Mesenchymal stem cell (in vitro differentiated cells and primary cell): ENCODE measurements around the gene SH3GLB2.

Experiments used
- DNase-seq: peaks from one replicate; pipeline ENCODE4 v3.0.0-alpha.2; 2013
- H2AFZ ChIP-seq: one replicate; pipeline ENCODE4 v1.6.1; 2013; ENCODE audit warnings: low read depth, mild to moderate bottlenecking, control low read depth, inconsistent platforms, low read length, moderate library complexity
- H2AK5ac ChIP-seq: 2 replicates; pipeline ENCODE4 v1.6.1; 2013; ENCODE audit warnings: low read length, moderate library complexity, mild to moderate bottlenecking, inconsistent platforms; ENCODE audit not compliant: severe bottlenecking
- H2BK120ac ChIP-seq: one replicate; pipeline ENCODE4 v1.6.1; 2013; ENCODE audit warnings: low read depth, mild to moderate bottlenecking, inconsistent platforms, low read length, moderate library complexity
- H2BK12ac ChIP-seq, 2 experiments: one replicate each; pipeline ENCODE4 v1.6.1; 2013; ENCODE audit warnings: inconsistent platforms in 2 of 2, low read length in 2 of 2, mild to moderate bottlenecking in 2 of 2, moderate library complexity in 2 of 2, control low read depth in 1 of 2
- H2BK15ac ChIP-seq: one replicate; pipeline ENCODE4 v1.6.1; 2013; ENCODE audit warnings: mild to moderate bottlenecking, low read depth, inconsistent platforms; ENCODE audit not compliant: poor library complexity, severe bottlenecking
- H2BK5ac ChIP-seq: 2 replicates; pipeline ENCODE4 v1.6.1; 2013; ENCODE audit warnings: low read depth, mild to moderate bottlenecking, low read length, control low read depth, inconsistent platforms; ENCODE audit not compliant: poor library complexity, severe bottlenecking
- H3K14ac ChIP-seq, 2 experiments: one replicate each; pipeline ENCODE4 v1.6.1; 2013; ENCODE audit warnings: inconsistent platforms in 2 of 2, low read length in 2 of 2, control low read depth in 1 of 2, mild to moderate bottlenecking in 1 of 2, moderate library complexity in 1 of 2
- H3K18ac ChIP-seq, 2 experiments: one replicate each; pipeline ENCODE4 v1.6.1; 2013; ENCODE audit warnings: inconsistent platforms in 2 of 2, low read length in 2 of 2, control low read depth in 1 of 2, low read depth in 1 of 2, mild to moderate bottlenecking in 1 of 2
- H3K23ac ChIP-seq, 2 experiments: one replicate each; pipeline ENCODE4 v1.6.1; 2013; ENCODE audit warnings: inconsistent platforms in 2 of 2, low read length in 2 of 2, mild to moderate bottlenecking in 2 of 2, moderate library complexity in 2 of 2, control low read depth in 1 of 2
- H3K27ac ChIP-seq: 2 replicates; pipeline ENCODE4 v1.5.1; 2013; ENCODE audit warnings: mild to moderate bottlenecking, moderate library complexity, low read length, control low read depth, inconsistent platforms; ENCODE audit not compliant: poor library complexity, severe bottlenecking
- H3K27me3 ChIP-seq, 2 experiments: 2 replicates each; pipeline versions ENCODE4 v1.6.1 to v1.7.0; 2013; ENCODE audit warnings: low read length in 2 of 2, mild to moderate bottlenecking in 2 of 2, moderate library complexity in 2 of 2, control low read depth in 1 of 2, inconsistent platforms in 1 of 2; ENCODE audit not compliant: control insufficient read depth in 1 of 2, insufficient read depth in 1 of 2
- H3K36me3 ChIP-seq, 2 experiments: 2 replicates each; pipeline versions ENCODE4 v1.6.1 to v1.7.0; 2013; ENCODE audit warnings: low read length in 2 of 2, control low read depth in 1 of 2, inconsistent platforms in 1 of 2, low read depth in 1 of 2, mild to moderate bottlenecking in 1 of 2; ENCODE audit not compliant: insufficient read depth in 2 of 2, control insufficient read depth in 1 of 2
- H3K4ac ChIP-seq, 2 experiments: one replicate each; pipeline ENCODE4 v1.6.1; 2013; ENCODE audit warnings: inconsistent platforms in 2 of 2, low read length in 2 of 2, mild to moderate bottlenecking in 2 of 2, moderate library complexity in 2 of 2, control low read depth in 1 of 2, low read depth in 1 of 2
- H3K4me1 ChIP-seq: 2 replicates; pipeline ENCODE4 v1.6.1; 2013; ENCODE audit warnings: low read depth, low read length, control low read depth; ENCODE audit not compliant: control insufficient read depth, insufficient read depth
- H3K4me2 ChIP-seq: 2 replicates; pipeline ENCODE4 v1.6.1; 2013; ENCODE audit warnings: low read length, mild to moderate bottlenecking, inconsistent platforms; ENCODE audit not compliant: poor library complexity, severe bottlenecking
- H3K4me3 ChIP-seq, 2 experiments: 2 replicates each; pipeline versions ENCODE4 v1.5.1 to v1.7.0; 2013; ENCODE audit warnings: low read length in 2 of 2, mild to moderate bottlenecking in 2 of 2, control low read depth in 1 of 2, low read depth in 1 of 2; ENCODE audit not compliant: insufficient read depth in 1 of 2
- H3K79me1 ChIP-seq: replicated peaks from 2 replicates; pipeline ENCODE4 v1.6.1; 2013; ENCODE audit warnings: mild to moderate bottlenecking, control low read depth, low read length, inconsistent platforms; ENCODE audit not compliant: poor library complexity, severe bottlenecking
- H3K9ac ChIP-seq: 2 replicates; pipeline ENCODE4 v1.7.0; 2013; ENCODE audit warnings: mild to moderate bottlenecking, low read length, moderate library complexity
- H3K9me3 ChIP-seq: 2 replicates; pipeline ENCODE4 v1.7.0; 2013; ENCODE audit warnings: mild to moderate bottlenecking, low read length; ENCODE audit not compliant: control insufficient read depth
- H4K8ac ChIP-seq: one replicate; pipeline ENCODE4 v1.6.1; 2013; ENCODE audit warnings: inconsistent platforms, mild to moderate bottlenecking, low read length, moderate library complexity
- H4K91ac ChIP-seq: one replicate; pipeline ENCODE4 v1.6.1; 2013; ENCODE audit warnings: mild to moderate bottlenecking, low read length, inconsistent platforms
- WGBS: methylation state at CpG from one replicate; pipeline ENCODE4 v1.1.7; 2013; ENCODE audit warnings: mixed read lengths; 5-methylcytosine and 5-hydroxymethylcytosine counted together

Gene SH3GLB2

GRCh38 chr9:129074106-129074505 lies 46.0 kb upstream of the SH3GLB2 start:
- Histone ChIP-seq H2BK5ac (no peak overlapping the region), H3K4me1 (no peaks in the 10 kb centered on the region), H3K4ac (no peak overlapping the region), H2AK5ac (no peak overlapping the region), H3K9me3 (no peaks in the 10 kb centered on the region), H3K36me3 (peaks cover under 1 to 29% of the 10 kb centered on the region in 2 experiments), H3K27ac (no peak overlapping the region), H2BK12ac (no peak overlapping the region), H3K4me2 (no peak overlapping the region), H2BK120ac (no peak overlapping the region), H2BK15ac (no peak overlapping the region), H4K91ac (no peak overlapping the region), H3K27me3 (no peaks in the 10 kb centered on the region), H3K18ac (no peak overlapping the region), H3K9ac (no peak overlapping the region), H3K79me1 (no peaks in the 10 kb centered on the region), H2AFZ (no peak overlapping the region), H3K4me3 (no peak overlapping the region), H3K23ac (no peak overlapping the region), H4K8ac (no peak overlapping the region), H3K14ac (no peak overlapping the region)
- WGBS: 81% methylated on average over 3 of the region's 3 CpGs
- no peak for DNase-seq

GRCh38 chr9:129073404-129073803 lies 45.3 kb upstream of the SH3GLB2 start:
- Histone ChIP-seq H4K91ac (no peak overlapping the region), H2BK12ac (no peak overlapping the region), H3K14ac (no peak overlapping the region), H3K18ac (no peak overlapping the region), H2BK120ac (no peak overlapping the region), H3K4me2 (no peak overlapping the region), H3K4ac (no peak overlapping the region), H3K9ac (no peak overlapping the region), H3K79me1 (no peaks in the 10 kb centered on the region), H4K8ac (no peak overlapping the region), H3K9me3 (no peaks in the 10 kb centered on the region), H3K4me3 (no peak overlapping the region), H2BK15ac (no peak overlapping the region), H3K23ac (no peak overlapping the region), H2AFZ (no peak overlapping the region), H3K36me3 (peaks cover 7 to 36% of the 10 kb centered on the region in 2 experiments), H3K4me1 (no peaks in the 10 kb centered on the region), H2AK5ac (no peak overlapping the region), H3K27ac (no peak overlapping the region), H2BK5ac (no peak overlapping the region), H3K27me3 (no peaks in the 10 kb centered on the region)
- DNase-seq: no peak
- WGBS: 94% methylated on average over 8 of the region's 8 CpGs

- Histone ChIP-seq H3K14ac (no peak overlapping the region), H3K36me3 (peaks cover 19 to 48% of the 10 kb centered on the region in 2 experiments), H3K27ac (no peak overlapping the region), H4K8ac (no peak overlapping the region), H3K9me3 (no peaks in the 10 kb centered on the region), H3K4me3 (no peak overlapping the region), H2BK120ac (no peak overlapping the region), H3K23ac (no peak overlapping the region), H2BK15ac (no peak overlapping the region), H3K18ac (no peak overlapping the region), H3K79me1 (no peaks in the 10 kb centered on the region), H4K91ac (no peak overlapping the region), H3K9ac (no peak overlapping the region), H2BK12ac (no peak overlapping the region), H3K4ac (no peak overlapping the region), H2AK5ac (no peak overlapping the region), H3K4me1 (no peaks in the 10 kb centered on the region), H3K27me3 (no peaks in the 10 kb centered on the region), H2AFZ (no peak overlapping the region), H2BK5ac (no peak overlapping the region), H3K4me2 (no peak overlapping the region)
- DNase-seq: no peak
- 90% methylated on average over 7 of the region's 9 CpGs for WGBS
Observed at GRCh38 chr9:129072171-129072570, 44.0 kb upstream of the SH3GLB2 start.

- DNase-seq: no peak
- Histone ChIP-seq H3K23ac (no peak overlapping the region), H3K79me1 (no peaks in the 10 kb centered on the region), H3K27me3 (no peaks in the 10 kb centered on the region), H2BK5ac (no peak overlapping the region), H2BK120ac (no peak overlapping the region), H3K14ac (no peak overlapping the region), H3K27ac (no peak overlapping the region), H2AFZ (no peak overlapping the region), H3K9me3 (no peaks in the 10 kb centered on the region), H3K4ac (no peak overlapping the region), H2BK15ac (no peak overlapping the region), H4K8ac (no peak overlapping the region), H3K18ac (no peak overlapping the region), H3K9ac (no peak overlapping the region), H4K91ac (no peak overlapping the region), H3K36me3 (peaks cover 21 to 50% of the 10 kb centered on the region in 2 experiments), H3K4me1 (no peaks in the 10 kb centered on the region), H3K4me2 (no peak overlapping the region), H2AK5ac (no peak overlapping the region), H3K4me3 (no peak overlapping the region), H2BK12ac (no peak overlapping the region)
- 77% methylated on average over 10 of the region's 10 CpGs for WGBS
Observed at GRCh38 chr9:129071526-129072126, 43.5 kb upstream of the SH3GLB2 start.
